Activated CD4-positive, alpha-beta T cell treated with anti-CD3 and anti-CD28 coated beads, Interleukin-2, amount 10 ng/mL, durations not matched to agents 7 days and 5 days (primary cell): ENCODE data around the gene TRABD2A. TPM values are rescaled to one million over a fixed set of nuclear protein-coding genes. Genes with fewer than 3 reads are reported as not detected.
"Not testable (repeated sequence)": the region's sequence is repeated elsewhere in the genome, so short reads cannot be mapped to it uniquely, and the experiment has no call there.

Experiments used
- CTCF ChIA-PET: fragments of 350-600 bp; sonication (Branson Sonifier 250); formaldehyde crosslinking; loops from one replicate; lab custom pipeline; 2021; ENCODE audit warnings: antibody characterized with exemption; lab: Charles Lee
- POLR2A ChIA-PET: fragments of 350-600 bp; sonication (Branson Sonifier 250); formaldehyde crosslinking; loops from one replicate; lab custom pipeline; 2021; ENCODE audit warnings: antibody characterized with exemption; lab: Charles Lee
- DNase-seq: peaks from one replicate; pipeline ENCODE4 v3.0.0-alpha.2; 2020
- H3K27ac Mint-ChIP-seq: one replicate; pipeline ENCODE4 v1.8.0; 2021; ENCODE audit warnings: mild to moderate bottlenecking, moderate library complexity, mixed read lengths
- H3K27me3 Mint-ChIP-seq: one replicate; pipeline ENCODE4 v1.8.0; 2021; ENCODE audit warnings: mixed read lengths
- H3K36me3 Mint-ChIP-seq: one replicate; pipeline ENCODE4 v1.8.0; 2021; ENCODE audit warnings: low read depth, mixed read lengths
- H3K4me1 Mint-ChIP-seq: one replicate; pipeline ENCODE4 v1.8.0; 2021; ENCODE audit warnings: mixed read lengths
- H3K4me3 Mint-ChIP-seq: one replicate; pipeline ENCODE4 v1.8.0; 2021; ENCODE audit warnings: mild to moderate bottlenecking, moderate library complexity, mixed read lengths
- H3K9me3 Mint-ChIP-seq: one replicate; pipeline ENCODE4 v1.8.0; 2021; ENCODE audit warnings: mixed read lengths
- total RNA-seq, 2 experiments: library from RNA; stranded (reverse); gene quantifications; one replicate each; pipeline ENCODE4 v1.2.3, GENCODE V29; 2021

Gene TRABD2A
- total RNA-seq, 2 experiments from 2014 or later, result 70.2 to 74.6 TPM

DNA sequence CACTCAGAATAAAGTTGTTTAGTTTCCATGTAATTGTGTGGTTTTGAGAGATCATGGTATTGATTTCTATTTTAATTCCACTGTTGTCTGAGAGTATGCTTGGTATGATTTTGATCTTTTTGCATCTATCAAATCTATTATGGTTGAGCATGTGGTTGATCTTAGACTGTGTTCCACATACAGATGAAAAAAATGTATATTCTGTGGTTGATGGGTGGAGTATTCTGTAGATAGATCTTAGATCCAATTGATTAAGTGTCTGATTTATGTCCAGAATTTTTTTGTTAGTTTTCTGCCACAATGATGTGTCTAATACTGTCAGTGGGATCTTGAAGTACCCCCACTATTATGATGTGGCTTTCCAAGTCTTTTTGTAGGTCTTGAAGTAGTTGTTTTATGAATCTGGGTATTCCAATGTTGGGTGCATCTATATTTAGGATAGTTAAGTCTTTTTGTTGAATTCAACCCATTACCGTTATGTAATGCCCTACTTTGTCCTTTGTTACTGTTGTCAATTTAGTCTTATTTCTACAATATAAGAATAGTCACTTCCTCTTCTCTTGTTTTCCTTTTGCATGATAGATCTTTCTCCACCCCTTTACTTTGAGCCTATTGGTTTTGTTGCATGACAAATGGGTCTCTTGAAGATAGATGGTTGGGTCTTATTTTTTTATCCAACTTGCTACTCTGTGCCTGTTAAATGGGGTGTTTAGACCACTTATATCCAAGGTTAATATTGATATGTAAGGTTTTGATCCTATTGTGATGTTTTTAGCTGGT lies 101.8 kb downstream of the TRABD2A start:
- CTCF ChIA-PET, result interaction anchor here (0.8 to 1.6 kb wide), 2 partner anchors 20 to 35 kb away, joined by 3 to 4 read pairs; no protein-coding TSS in a partner anchor
- Mint-ChIP-seq H3K4me3 (no peak overlapping the region), H3K27me3 (no peaks in the 10 kb centered on the region), H3K36me3 (peaks cover 35% of the 10 kb centered on the region), H3K9me3 (peaks cover 52% of the 10 kb centered on the region), H3K4me1 (peaks cover 65% of the 10 kb centered on the region), H3K27ac (peak overlapping the region; percentile 79)
- POLR2A ChIA-PET, result no interaction called here
- no peak for DNase-seq

DNA sequence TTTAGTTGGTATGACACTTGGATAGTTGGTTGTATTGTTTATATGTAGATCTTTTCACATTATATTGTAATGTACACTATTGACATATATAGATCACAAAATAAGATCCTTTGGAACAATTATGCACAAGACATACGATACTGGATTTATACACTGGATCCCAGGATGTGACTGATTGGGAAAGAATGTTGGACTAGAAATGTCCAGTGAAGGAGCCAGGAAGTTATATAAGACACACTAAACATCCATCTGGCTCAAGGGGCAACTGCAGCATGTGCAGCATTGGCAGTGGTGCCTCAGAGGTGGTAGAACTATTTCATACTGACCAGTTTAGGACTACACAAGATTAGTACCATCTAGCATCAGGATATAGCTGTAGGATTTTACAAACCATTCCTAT lies 104.9 kb downstream of the TRABD2A start:
- Mint-ChIP-seq H3K27ac (no peak overlapping the region), H3K4me3 (no peak overlapping the region), H3K9me3 (peaks cover 61% of the 10 kb centered on the region), H3K36me3 (peaks cover 40% of the 10 kb centered on the region), H3K4me1 (peaks cover 34% of the 10 kb centered on the region), H3K27me3 (no peaks in the 10 kb centered on the region)
- CTCF ChIA-PET, result no interaction called here
- POLR2A ChIA-PET, result no interaction called here
- no peak for DNase-seq

DNA sequence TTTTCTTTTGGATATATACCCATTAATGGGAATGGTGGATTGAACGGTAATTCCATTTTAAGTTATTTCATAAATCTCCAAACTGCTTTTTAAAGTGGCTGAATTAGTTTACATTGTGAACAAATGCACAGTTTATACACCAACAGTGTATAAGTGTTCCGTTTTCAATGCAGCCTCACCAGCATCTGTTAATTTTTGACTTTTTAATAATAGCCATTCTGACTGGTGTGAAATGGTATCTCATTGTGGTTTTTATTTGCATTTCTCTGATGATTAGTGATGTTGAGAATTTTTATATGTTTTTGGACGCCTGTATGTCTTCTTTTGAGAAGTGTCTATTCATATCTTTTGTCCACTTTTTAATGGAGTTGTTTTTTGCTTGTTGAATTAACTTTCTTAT lies 107.3 kb downstream of the TRABD2A start:
- CTCF ChIA-PET, POLR2A ChIA-PET, H3K27ac Mint-ChIP-seq, H3K4me3 Mint-ChIP-seq, DNase-seq, H3K27me3 Mint-ChIP-seq: not testable (repeated sequence)
- Mint-ChIP-seq H3K36me3 (peaks cover 36% of the 10 kb centered on the region), H3K9me3 (peaks cover 53% of the 10 kb centered on the region), H3K4me1 (peaks cover 10% of the 10 kb centered on the region)

Other genes with a start within 250 kb of the TRABD2A start
- 1,000 to 10,000 TPM; 5,491 to 5,845 TPM for gene TMSB10, start 24.6 kb upstream of the TRABD2A start, total RNA-seq
- gene KCMF1, start 90.1 kb upstream of the TRABD2A start, total RNA-seq, result 10 to 100 TPM; 74.7 to 75.7 TPM